ENCODE results near the gene YY1. TPM values are rescaled to one million over a fixed set of nuclear protein-coding genes. Genes with fewer than 3 reads are reported as not detected.
"Not testable (repeated sequence)": the region's sequence is repeated elsewhere in the genome, so short reads cannot be mapped to it uniquely, and the experiment has no call there.

Gene YY1
- total RNA-seq, 1 experiment from 2014 or later = 56.5 TPM

DNA sequence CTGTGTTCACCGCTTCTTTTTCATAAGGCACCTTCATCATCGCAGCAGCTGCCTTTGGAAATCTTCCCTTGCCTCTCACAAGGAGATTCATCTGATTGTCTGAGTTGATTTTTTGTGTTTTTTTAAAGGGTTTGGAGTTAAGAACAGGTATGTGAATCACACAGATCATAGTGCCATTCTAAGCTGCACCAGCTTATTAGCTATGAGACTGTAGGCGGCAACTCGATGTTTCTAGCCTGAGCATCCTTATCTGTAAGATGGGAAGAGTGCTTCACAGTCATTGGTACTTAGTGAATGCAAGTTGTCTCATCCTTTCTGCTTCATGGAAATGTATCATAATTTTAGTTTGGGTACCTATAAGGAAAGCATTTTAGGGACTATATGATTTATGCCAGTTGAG, 35.3 kb downstream of the YY1 start:
- in situ Hi-C loops (cut with HindIII; ENCODE audit: low pct_unique_long_range_greater_than_20kb, low sequenced_read_pairs) = no loop called here

DNA sequence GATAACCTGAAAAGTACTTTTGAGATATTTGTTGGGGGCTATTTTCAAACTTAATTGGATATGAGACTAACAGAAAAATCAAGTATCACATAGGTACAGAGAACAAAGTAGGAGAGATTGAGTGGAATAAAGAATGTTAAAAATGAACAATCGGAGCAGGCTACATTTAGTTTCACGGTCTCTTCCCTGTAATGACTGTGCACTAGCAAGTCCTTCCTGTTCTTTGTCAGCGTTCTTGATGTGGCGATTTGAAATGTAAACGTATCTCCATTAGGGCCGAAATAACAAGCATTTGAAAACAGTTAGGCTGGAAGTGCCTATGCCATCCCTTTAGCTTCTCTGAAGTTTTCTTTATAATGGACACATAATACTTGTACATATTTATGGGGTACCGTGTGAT, 36.3 kb downstream of the YY1 start:
- in situ Hi-C loops (cut with HindIII; ENCODE audit: low pct_unique_long_range_greater_than_20kb, low sequenced_read_pairs) = no loop called here
- DNase-seq (ENCODE audit: low read depth, low spot score) = no peak

More for the DNA sequence above, 35.3 kb downstream of the YY1 start:
- no peak for DNase-seq (ENCODE audit: low read depth, low spot score)

GRCh38 chr14:100278702-100279101, 39.8 kb downstream of the YY1 start:
- peak; percentile 72 for DNase-seq (ENCODE audit: low read depth, low spot score)
- in situ Hi-C loops (cut with HindIII; ENCODE audit: low pct_unique_long_range_greater_than_20kb, low sequenced_read_pairs) = no loop called here

- no peak for DNase-seq (ENCODE audit: low read depth, low spot score)
- in situ Hi-C loops (cut with HindIII; ENCODE audit: low pct_unique_long_range_greater_than_20kb, low sequenced_read_pairs) = no loop called here
These were observed 40.2 kb downstream of the YY1 start for GRCh38 chr14:100279133-100279532.

DNA sequence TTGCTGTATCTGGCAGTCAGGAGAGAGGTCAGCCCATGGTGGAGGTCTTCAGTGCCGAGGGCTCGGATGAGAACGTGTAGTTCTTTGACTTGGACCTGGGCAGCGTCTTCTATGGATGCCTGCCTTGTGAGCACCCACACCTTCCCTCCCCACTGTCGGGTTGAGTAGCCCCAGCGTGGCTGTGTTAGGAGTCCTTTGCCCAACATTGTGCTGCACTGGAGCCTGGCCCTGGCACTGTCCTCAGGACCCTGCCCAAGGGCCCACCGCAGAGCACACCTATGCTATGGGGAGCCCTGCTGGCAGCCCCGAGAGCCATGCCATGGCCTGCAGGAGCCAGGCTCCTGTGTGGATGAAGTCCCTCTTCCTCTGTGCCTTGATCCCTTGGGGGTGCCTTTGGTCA, 40.6 kb downstream of the YY1 start:
- DNase-seq (ENCODE audit: low read depth, low spot score) = no peak
- in situ Hi-C loops (cut with HindIII; ENCODE audit: low pct_unique_long_range_greater_than_20kb, low sequenced_read_pairs) = no loop called here

DNA sequence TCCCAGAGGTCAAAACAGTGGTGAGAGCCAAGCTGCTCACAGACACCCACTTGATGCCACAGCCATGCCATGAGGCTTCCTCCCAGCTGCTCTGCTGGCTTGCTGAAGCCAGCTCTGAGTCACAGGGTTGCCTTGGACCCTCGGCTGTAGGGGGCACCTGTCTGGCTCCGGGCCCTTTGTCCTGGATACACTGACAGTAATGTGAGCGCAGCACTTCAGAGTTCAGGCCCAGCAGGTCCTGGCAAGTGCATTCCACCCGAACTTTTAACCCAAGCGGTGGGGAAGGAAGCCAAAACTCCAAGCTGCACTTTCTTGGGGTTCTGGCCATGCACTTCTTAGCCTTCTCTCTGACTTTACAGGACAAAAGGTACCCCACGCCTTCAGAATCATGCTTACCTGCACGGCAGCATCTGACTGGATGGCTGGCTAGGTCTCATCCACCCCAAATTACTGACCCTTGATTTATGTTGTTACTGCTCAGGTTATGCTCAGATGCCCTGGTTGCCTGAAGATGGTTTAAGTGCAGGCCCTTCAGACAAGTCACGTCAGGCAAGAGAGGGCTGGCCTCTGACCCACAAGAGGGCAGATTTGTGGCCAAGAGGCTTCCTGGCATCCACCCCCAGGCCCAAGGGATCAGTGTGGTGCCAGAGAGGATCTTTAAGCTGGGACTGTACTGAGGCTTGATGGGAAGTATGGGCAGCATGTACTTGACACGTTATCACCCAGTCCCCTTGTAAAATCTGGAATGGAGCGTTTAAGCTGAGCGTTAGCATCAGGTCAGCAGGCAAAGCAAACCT, 42.5 kb downstream of the YY1 start:
- DNase-seq (ENCODE audit: low read depth, low spot score) = no peak
- in situ Hi-C loops (cut with HindIII; ENCODE audit: low pct_unique_long_range_greater_than_20kb, low sequenced_read_pairs) = no loop called here

- DNase-seq (ENCODE audit: low read depth, low spot score) = no peak
- in situ Hi-C loops (cut with HindIII; ENCODE audit: low pct_unique_long_range_greater_than_20kb, low sequenced_read_pairs) = no loop called here
These were observed 43.1 kb downstream of the YY1 start for GRCh38 chr14:100282083-100282350.

GRCh38 chr14:100282766-100283419, 43.9 kb downstream of the YY1 start:
- in situ Hi-C loops (cut with HindIII; ENCODE audit: low pct_unique_long_range_greater_than_20kb, low sequenced_read_pairs) = no loop called here
- DNase-seq (ENCODE audit: low read depth, low spot score) = peak; percentile 47

DNA sequence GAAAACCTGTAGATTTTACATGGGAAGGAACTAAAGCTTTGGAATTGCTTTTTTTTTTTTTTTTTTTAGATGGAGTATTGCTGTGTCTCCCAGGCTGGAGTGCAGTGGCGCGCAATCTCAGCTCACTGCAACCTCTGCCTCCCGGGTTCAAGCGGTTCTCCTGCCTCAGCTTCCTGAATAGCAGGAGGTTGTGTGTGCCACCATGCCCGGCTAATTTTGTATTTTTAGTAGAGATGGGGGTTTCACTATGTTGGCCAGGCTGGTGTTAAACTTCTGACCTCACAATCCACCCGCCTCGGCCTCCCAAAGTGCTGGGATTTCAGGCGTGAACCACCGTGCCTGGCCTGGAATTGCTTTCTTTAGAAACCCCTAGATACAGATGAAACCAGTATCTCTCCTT, 44.5 kb downstream of the YY1 start:
- in situ Hi-C loops (cut with HindIII; ENCODE audit: low pct_unique_long_range_greater_than_20kb, low sequenced_read_pairs) = not testable (repeated sequence)

DNA sequence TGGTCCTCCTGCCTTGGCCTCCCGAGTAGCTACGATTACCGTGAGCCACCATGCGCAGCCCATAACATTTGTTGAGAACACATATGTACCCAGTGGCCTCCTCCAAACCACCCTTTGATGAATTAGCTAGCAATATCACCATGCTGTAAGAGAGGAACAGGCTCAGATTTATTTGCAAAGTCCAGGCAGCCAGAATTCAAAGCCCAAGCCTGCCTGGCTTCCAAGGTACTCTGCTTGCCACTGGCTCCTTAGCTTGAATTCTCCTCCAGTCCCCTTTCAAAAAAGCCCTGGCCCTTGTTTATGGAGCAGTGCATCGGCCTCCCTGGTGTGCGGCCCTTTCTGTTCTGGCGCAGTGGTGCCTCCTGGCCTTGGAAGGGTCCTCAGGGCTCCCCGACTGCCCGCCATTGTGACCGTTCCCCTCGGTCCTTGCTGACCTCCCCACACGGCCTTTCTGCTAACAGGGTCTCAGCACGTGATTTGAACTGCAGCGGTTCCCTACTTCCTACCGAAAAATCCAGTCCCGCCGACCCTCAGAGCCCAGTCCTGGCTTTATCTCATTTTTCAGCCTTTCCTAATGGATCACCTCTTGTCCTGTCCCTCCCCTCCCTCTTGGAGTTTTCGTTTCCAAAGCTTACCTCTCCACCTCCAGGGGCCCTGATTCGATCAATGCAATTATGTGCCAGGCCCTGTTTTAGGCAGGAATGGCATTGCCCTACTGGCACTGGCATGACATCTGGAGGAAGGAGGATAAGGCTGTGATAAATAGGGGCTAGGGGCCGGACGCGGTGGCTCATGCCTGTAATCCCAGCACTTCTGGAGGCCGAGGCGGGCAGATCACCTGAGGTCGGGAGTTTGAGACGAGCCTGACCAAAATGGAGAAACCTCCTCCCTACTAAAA, 45.3 kb downstream of the YY1 start:
- no peak for DNase-seq (ENCODE audit: low read depth, low spot score)
- in situ Hi-C loops (cut with HindIII; ENCODE audit: low pct_unique_long_range_greater_than_20kb, low sequenced_read_pairs) = no loop called here

More for the DNA sequence above, 44.5 kb downstream of the YY1 start:
- not testable (repeated sequence) for DNase-seq (ENCODE audit: low read depth, low spot score)

DNA sequence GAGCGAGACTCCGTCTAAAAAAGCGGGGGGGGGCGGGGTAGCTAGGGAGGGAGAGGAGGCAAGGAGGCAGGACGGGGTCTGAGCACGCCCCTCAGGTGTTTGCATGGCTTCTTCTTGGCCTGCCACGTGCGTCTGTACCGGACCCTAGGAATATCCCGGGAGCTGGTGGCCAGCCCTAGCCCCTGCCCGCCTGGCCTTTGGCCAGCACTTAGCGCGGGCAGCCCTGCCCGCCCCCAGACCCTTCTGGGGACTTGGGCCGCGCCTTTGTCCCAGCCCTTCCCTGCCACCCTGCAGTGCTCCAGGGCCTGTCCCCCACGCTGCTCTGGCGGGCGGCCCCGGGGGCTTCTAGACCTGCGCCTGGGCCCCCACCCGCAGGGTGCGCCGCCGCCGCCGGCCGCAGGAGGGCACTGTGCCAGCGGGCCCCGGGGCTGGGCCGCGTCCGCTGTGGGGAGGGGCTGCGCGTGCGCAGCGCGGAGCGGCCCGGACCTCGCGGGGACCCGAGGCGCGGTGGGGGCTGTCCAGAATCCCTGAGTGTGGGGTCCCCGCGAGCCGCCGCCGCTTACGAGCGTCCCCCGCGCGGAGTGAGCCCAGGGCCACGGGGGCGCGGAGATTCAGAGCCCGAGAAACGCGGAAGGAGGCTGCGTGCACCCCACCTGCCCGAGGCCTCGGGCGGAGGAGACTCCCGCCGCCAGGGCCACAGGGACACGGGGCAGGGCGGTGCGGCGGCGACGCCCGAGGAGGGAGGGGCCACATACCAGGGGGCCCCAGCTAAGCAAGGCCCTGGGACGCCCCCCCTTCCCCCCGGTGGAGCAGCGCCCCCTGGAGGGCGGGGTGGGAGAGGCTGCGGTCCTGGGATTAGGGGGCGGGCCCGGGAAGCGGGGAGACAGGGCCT, 46.3 kb downstream of the YY1 start:
- peak; percentile 52 for DNase-seq (ENCODE audit: low read depth, low spot score)
- in situ Hi-C loops (cut with HindIII; ENCODE audit: low pct_unique_long_range_greater_than_20kb, low sequenced_read_pairs) = no loop called here

DNA sequence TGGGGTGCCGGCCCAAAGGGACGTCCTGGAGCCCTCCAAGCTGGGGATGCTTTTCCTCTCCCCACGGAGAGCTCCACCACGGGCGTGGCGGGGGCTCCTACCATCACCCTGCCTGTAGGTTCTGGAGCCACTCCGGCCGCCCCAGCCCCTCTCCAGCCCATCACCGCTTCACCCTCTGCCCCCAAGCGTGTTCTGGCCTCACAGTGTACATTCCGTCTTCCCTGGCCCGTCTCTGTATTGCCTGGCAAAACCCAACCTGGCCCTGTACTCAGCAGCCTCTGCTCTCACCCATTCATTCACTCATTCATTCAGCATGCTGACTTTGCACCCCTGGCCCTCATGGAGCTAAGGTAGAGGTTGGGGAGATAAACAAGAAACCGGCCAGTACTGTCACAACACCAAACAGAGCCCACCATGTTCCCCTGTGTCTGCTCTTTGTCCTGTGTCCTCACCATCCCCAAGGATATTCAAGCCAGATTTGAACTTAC, 47.0 kb downstream of the YY1 start:
- in situ Hi-C loops (cut with HindIII; ENCODE audit: low pct_unique_long_range_greater_than_20kb, low sequenced_read_pairs) = no loop called here
- DNase-seq (ENCODE audit: low read depth, low spot score) = no peak

- no peak for DNase-seq (ENCODE audit: low read depth, low spot score)
- in situ Hi-C loops (cut with HindIII; ENCODE audit: low pct_unique_long_range_greater_than_20kb, low sequenced_read_pairs) = no loop called here
These were observed 47.7 kb downstream of the YY1 start for GRCh38 chr14:100286484-100287191.

- no peak for DNase-seq (ENCODE audit: low read depth, low spot score)
- in situ Hi-C loops (cut with HindIII; ENCODE audit: low pct_unique_long_range_greater_than_20kb, low sequenced_read_pairs) = no loop called here
These were observed 48.5 kb downstream of the YY1 start for GRCh38 chr14:100287202-100287997.

GRCh38 chr14:100287998-100288295, 49.0 kb downstream of the YY1 start:
- DNase-seq (ENCODE audit: low read depth, low spot score); in situ Hi-C loops (cut with HindIII; ENCODE audit: low pct_unique_long_range_greater_than_20kb, low sequenced_read_pairs): not testable (repeated sequence)
